GM12864 (cell line): ENCODE measurements around the gene SPDEF.

Experiments used
- DNase-seq: peaks from one replicate; pipeline ENCODE4 v3.0.0-alpha.2; 2011; ENCODE audit warnings: low read depth
- H3K4me3 ChIP-seq: 2 replicates; pipeline ENCODE4 v1.5.1; 2011; ENCODE audit warnings: mild to moderate bottlenecking, low read depth, low read length, control low read depth
- CTCF ChIP-seq: IDR thresholded peaks from 2 replicates; pipeline ENCODE4 v1.5.1; 2011; ENCODE audit warnings: low read depth, mild to moderate bottlenecking, moderate library complexity, low read length, control low read depth, inconsistent platforms; ENCODE audit errors: missing control alignments

Gene SPDEF

GRCh38 chr6:34494973-34495372, 61.2 kb downstream of the SPDEF start:
- no peak for DNase-seq
- no peak overlapping the region for H3K4me3 ChIP-seq

GRCh38 chr6:34493344-34493743, 62.8 kb downstream of the SPDEF start:
- H3K4me3 ChIP-seq: no peak overlapping the region
- no peak for TF ChIP-seq CTCF
- no peak for DNase-seq

More at GRCh38 chr6:34494973-34495372, 61.2 kb downstream of the SPDEF start:
- TF ChIP-seq CTCF: no peak

- no peak for TF ChIP-seq CTCF
- no peak overlapping the region for H3K4me3 ChIP-seq
- no peak for DNase-seq
These were observed 65.1 kb downstream of the SPDEF start for GRCh38 chr6:34491091-34491430.

GRCh38 chr6:34490390-34491090, 65.6 kb downstream of the SPDEF start:
- no peak overlapping the region for H3K4me3 ChIP-seq
- TF ChIP-seq CTCF: no peak
- DNase-seq: no peak

- no peak for TF ChIP-seq CTCF
- no peak overlapping the region for H3K4me3 ChIP-seq
- DNase-seq: no peak
These were observed 66.8 kb downstream of the SPDEF start for GRCh38 chr6:34489207-34489805.
